Activated CD8-positive, alpha-beta memory T cell treated with anti-CD3 and anti-CD28 coated beads, Interleukin-2, amount 50 U/mL, for 4 hours (primary cell): Measurements from ENCODE around the gene TCFL5.
"Not testable (repeated sequence)": the region's sequence is repeated elsewhere in the genome, so short reads cannot be mapped to it uniquely, and the experiment has no call there.

ENCODE experiments used
- DNase-seq: peaks from one replicate; pipeline ENCODE4 v3.0.0-alpha.2; 2020

TCFL5 gene

DNA sequence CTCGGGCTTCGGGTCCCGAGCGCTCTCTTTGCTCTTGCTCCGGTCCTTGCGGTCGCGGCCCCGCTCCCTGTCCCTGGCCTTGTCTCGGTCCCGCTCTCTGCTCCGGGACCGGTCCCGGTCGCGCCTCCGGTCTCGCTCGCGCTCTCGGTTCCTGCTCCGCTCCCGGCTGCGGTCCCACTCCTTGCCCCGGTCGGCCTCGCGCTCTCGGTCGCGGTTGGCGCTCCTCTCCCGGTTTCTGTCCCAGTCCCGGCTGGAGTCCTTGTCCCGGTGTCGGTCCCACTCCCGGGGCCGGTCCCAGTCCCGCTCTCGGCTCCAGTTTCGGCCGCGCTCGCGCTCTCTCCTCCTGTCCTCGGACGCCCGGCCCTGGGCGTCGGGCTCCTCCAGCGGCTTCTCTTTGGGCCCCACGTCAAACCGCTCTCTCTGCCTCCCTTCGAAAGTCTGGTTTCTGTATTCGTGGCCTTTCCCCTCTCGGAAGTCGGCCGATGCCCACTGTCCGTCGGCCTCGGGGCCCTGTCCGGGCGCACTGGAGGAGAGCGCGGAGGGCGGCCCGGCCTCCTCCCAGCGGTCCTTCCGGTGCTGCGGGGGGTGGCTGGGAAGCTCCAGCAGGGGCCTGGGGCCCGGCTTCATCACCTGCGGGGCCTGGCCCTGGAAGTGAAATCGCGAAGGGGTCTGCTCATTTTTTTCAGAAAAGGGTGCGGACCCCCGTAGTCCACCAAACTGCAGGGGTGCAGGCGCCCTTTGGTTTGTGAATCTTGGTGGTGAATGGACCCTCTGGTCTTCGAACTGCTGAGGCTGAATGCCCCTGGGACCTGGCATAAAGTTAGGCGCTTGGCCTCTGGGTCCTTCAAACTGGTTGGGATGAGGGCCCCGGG is 17.9 kb upstream of the TCFL5 start:
- no peak for DNase-seq

DNA sequence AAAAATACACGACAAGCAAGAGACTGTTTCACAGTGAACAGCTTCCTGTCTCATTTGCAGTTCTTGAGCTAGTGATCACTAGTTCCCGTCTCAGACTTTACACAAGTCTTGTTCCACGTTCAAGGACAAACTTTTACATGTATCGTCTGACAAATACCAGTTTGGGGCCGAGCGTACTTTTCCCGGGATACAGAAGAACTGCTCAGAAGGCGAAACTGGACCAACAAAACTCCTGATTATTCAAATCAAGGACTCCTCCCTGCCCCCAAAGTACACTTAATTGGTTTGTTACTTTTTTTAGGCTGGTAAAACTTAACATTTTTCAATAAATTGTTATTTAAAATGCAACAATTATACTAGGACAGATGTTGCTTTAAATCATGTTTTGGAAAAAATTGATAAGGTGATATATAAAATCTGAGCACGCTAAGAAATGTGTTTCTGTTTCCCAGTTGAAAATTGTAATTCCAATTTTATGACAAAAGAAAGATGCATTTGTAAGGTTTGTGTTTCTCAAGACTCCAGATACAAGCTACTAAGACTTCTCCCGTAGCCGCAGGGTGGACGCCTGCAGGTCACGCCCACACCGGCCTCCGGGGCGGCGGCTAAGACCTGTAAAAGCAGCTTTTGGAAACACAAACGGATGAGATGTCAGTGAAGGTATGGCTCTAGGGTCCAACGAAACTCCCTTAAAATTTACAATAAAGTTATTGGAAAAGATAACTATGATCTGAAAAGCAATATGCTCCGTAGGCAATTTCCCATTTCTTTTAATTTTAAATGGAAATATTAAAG is 16.8 kb upstream of the TCFL5 start:
- DNase-seq, result no peak

DNA sequence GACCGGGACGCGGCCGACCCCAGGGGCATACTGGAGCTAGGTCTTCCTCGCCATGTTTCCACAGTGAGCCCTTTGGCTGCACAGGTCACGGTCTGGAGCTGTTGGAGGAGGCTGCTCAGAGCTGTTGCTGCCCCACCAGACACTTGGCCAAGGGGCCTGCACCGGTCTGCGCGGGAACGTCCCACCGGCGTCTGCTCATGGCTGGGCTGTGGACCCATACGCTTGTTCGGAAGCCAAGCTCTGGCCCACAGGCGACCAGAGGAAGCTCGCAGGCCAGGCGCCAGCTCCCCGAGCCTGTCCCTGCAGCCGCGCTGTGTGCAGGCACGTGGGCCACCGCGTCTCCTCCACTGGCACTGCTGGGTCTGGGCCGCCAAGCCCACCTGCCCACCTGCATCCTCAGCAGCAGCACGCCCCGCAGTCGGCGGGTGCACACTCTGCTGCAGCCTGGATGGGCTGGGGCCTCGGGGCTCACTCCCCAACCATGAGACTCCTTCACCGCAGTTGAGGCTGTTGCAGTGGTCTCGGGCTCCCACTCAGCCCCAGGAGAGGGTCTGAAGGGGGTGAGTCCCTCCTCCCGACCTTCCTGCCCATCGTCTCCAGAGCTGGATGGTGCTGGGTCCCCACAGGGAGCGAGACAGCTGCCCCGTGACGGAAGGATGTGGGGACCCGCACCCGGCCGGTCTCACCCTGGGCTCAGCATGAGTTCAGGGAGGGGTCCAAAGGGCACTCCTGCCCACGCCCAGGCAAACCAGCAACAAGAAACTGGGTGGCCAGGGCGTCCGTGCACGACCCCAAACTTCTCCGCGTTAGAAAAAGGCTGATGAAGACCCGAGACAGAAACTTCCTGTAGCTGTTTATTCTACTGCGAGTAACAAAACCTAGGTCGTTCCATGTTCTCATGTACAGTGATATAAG is 15.5 kb upstream of the TCFL5 start:
- no peak for DNase-seq

DNA sequence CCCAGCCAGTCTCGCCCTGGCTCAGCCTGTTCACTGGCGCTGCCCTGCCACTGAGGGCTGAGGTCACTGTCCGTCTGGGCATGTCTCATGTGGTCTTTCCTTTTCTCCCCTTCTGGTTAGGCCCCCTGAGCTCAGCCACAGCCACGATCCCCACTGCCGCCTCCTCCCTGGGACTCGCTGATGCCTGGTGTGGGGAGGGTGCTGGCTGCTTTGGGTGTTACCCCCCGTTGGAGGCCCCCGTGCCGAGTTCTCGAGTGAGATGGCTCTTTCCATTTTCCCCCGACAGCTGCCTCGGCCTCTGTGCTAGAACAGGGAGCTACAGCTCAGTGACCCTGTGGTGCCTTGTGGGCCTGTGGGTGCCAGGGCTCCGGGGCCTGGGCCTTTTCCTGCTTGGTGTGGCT is 14.9 kb upstream of the TCFL5 start:
- no peak for DNase-seq

DNA sequence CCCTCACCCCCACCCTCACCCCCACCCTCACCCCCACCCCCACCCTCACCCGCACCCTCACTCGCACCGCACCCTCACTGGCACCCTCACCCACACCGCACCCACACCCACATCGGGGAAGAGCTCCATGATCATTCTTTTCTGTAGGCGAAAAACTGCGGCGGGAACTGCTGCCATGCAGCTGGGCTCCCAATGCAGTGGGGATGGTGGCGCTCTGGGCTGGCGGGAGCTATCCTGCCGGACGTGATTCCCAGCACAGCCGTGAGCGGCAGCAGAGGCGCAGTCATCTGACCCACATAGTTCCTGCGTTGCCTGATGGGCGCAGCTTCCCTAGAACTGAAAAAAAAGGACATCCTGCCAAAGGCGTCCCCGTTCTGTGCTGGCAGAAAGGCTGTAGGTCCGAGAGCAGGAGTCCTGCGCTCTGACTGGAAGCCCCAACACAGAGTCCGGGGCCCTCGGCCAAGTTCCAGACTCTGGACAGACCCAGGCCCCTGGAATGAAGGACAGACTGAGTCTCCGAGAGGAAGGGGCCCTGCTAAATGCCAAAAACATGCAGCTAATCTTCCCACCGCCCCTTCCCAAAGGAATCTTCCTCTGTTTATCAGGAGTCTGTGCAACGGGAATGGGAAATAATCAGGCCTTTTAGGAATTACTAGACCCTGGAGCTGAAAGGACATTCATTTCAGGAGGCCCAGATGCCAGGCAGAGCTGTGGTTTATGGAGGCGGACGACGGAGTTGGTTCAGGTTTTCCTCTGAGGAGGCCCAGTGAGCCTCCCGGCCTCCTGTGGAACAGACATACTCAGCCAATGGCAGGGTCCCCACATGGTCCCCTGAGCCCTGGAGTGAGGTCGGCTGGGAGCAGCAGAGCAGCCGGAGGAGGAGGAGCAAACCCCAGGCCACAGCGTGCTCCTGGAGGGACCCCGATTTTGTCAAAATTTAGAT is 14.1 kb upstream of the TCFL5 start:
- no peak for DNase-seq

DNA sequence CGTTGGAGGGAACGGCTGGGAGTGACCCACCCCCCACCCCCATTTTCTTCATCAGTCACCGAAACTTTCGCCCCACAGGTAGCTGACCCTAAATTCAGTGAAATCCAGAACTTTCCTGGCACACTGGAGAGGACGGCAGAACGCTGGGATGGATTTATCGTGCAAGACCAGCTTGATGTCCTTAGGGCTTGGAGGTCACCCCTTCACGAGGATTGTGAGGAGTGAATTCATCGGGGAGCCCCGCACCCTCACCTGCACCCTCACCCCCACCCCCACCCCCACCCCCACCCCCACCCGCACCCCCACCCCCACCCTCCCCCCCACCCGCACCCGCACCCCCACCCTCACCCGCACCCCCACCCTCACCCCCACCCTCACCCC is 13.3 kb upstream of the TCFL5 start:
- DNase-seq, result no peak

DNA sequence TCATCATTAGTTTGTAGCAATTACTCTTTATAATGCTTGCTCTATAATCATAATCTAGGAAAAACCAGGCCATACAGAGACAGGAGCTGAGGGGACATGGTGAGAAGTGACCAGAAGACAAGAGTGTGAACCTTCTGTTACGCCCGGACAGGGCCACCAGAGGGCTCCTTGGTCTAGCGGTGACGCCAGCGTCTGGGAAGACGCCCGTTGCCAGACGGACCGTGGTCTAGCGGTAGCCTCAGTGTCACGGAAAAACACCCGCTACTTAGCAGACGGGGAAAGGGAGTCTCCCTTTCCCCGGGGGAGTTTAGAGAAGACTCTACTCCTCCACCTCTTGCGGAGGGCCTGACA is 12.0 kb upstream of the TCFL5 start:
- DNase-seq, result not testable (repeated sequence)

DNA sequence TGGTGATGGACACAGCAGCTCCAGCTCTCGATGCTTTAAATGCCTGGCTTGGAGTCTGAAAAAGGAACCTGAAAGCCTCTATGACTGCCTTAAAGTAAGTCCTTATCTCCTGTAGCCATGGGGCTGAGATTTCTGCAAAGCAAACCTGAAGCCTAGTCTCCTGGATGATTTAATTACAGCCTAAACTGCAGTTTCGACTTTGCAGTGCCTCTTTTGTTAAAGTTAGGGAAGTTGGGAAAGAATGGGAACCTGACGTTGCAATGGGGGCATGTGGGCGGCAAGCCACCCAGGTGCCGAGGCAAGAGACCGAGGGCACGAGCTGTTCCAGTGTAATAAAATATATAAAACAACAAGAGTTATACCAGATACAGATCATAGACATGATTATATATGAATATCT is 11.7 kb upstream of the TCFL5 start:
- DNase-seq, result no peak

DNA sequence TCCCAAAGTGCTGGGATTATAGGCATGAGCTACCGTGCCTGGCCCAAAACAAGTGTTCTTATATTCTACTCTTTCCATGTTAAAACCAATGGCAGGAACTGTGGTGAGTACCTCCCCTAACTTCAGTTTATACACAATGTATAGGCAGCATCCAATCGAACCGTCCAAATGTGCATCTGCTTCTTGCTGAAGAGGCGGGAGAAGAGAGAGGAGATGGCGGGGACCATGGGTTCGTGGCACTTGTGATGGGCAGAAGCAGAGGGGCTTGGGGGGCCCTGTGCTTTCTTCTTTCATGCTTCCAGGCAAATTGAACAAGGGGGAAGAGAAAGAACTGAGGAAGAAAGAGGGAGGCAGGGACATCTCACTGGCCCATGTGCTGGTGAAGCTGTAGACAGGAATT is 11.2 kb upstream of the TCFL5 start:
- DNase-seq, result no peak

DNA sequence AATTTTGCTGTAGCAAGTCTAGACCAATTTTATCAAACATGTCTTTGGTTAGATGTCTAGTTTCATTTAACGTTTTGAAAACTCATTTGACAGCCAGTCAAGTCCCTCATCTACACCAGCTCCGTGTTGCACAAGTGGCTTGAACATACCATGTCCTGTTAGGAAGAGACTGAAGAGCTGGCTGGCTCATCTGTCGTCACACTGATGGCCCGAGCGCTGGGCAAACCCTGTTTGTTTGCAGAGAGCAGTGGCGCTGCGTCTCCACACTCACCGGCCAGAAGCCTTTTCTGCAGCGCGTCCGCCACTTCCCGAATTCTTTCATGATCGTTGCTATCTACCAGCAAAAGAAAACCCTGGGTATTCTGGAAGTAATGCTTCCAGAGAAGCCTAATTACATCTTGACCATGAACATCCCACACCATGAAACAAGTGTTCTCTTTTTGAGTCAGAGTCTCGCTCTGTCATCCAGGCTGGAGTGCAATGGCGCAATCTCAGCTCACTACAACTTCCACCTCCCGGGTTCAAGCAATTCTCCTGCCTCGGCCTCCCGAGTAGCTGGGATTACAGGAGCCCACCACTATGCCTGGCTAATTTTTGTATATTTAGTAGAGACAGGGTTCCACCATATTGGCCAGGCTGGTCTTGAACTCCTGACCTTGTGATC is 10.7 kb upstream of the TCFL5 start:
- no peak for DNase-seq

DNA sequence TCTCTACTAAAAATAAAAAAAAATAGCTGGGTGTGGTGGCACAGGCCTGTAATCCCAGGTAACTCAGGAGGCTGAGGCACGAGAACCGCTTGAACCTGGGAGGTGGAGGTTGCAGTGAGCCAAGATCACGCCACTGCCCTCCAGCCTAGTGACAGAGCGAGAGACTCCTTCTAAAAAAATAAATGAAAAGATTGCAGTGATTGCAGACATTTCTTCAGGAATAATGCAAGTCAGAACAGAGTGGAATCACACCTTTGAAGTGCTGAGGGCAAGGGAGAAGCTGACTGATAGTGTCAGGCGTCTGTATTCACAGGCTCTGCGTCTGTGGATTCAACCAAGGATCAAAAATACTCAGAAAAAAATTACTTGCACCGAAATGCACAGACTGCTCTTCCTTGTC is 2.6 kb upstream of the TCFL5 start:
- DNase-seq, result no peak

DNA sequence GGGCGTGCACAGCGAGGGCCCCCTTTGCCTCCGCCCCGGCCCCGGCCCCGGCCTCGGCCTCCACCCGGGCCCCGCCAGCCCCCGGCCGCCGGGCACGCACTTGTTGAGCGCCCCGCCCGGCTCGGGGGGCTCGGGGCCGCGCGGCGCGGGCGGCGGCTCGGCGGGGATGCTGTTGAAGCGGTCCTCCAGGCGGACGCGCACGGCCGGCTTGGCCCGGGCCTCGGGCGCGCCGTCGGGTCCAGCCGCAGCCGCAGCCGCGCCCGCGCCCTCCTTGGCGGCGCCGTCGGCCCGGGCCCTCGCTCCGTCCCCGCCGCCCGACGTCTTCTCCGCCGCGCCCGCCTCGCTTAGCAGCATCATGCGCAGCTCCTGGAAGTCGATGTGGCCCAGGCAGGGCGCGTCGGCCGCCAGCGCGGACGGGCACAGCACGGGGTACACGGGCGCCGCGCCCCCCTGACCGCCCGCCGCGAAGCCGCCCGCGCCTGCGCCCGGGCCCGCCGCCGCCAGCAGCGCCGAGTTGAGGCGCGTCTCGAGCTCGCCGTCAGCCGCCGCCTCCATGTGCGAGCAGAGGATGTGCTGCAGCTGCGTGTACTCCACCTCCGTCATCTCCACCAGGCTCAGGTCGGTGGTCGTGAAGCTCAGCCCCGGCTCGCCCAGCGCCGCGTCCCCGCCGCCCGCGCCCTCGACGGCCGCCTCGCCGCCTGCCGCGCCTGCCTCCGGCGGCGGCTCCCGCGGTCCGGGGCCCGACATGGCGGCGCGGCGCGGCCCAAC is 514 bp downstream of the TCFL5 start:
- DNase-seq, result peak; percentile 42

DNA sequence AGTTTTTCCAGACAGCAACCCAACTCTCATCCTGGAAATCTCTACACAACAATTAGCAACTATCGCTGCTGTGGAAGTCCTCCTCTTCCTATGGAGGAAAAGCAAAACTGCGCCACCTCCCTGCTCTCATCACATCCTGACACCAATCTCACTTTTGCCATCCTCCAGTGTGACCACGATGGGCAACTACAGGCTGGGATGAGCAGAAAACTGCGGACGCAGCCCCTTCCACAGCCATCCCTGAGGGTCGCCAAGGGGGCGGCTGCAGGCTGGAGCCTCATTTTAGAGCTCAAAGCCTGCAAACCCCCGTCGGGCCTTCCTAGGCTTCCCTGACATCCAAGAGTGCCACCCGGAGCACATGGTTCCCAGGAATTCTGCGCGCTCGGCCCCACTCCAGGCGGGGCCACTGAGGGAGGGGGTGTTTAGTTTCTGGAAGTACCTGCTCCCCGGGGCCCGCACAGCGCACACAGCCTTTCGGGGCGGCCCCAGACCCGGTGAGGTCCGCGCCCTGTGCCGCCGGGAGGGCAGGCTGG is 1.2 kb downstream of the TCFL5 start:
- DNase-seq, result no peak

DNA sequence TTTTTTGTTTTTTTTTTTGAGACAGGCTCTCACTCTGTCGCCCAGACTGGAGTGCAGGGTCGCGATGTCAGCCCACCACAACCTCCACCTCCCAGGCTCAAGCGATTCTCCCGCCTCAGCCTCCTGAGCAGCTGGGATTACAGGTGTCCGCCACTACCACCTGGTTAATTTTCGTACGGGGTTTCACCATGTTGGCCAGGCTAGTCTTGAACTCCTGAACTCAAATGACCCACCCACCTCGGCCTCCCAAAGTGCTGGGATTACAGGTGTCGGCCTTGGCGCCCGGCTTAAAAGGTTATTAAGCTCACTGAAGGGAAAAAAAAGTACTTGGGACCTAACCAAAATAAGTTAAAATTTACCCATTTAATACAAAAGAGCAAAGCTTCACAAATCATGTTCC is 1.9 kb downstream of the TCFL5 start:
- DNase-seq, result no peak

DNA sequence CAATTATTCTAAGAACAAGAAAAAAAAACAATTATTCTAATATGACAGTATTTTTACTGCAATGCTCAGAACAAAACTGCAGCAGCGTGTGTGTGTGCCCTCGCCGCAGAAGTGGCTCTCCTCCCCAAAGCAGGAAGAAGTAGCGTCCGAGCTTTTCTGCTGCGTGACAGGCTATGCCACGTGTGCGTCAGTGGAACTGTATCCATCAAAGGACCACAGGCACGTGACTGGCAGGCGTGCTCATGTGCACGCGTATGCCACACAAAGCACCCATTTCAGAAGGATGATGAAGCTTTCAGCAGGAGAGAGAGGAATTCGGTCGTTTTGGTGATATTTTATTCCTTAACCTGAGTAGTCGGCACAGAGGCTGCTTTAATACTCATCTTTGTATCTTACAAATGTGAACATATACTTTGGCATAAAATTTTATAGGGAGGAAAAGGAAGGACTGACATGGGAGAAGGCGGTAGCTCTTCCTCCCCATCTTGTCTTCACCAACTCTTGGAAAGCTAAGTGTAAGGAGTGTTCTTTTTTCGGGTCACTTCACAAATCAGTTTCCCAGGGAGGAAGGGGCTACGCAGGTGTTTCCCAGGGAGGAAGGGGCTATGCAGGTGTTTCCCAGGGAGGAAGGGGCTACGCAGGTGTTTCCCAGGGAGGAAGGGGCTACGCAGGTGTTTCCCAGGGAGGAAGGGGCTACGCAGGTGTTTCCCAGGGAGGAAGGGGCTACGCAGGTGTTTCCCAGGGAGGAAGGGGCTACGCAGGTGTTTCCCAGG is 3.4 kb downstream of the TCFL5 start:
- DNase-seq, result no peak

DNA sequence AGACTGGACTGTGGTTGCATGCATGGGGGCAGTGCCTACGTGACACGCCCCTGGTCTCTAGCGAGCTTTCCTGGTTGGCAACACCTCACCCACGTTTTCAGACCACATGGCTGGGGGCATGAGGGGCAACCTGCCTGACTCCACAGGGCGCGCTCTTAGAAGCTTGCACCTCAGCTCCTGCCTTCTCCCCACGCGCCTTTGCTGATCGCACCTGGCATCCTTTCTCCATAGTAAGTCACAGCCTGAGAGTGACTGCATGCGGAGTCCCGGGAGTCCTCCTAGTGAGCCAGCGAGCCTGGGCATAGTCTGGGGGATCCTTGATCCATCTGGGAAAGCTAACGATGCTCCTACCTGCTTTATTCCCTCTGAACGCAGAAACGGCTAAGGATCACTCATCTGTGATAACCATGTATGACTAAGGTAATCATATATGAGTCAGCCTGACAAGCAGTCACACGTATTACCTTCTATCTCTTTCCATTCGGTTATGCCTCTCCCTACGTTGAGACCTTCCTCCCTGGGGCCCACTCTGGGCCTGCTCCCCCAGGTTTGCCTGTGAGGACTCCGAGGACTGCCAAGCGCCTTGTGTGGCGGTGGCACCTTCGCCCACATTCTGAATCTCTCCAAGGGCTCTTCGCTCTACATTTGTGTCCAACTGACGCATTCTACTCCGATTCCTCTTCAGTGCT is 4.5 kb downstream of the TCFL5 start:
- DNase-seq, result no peak

DNA sequence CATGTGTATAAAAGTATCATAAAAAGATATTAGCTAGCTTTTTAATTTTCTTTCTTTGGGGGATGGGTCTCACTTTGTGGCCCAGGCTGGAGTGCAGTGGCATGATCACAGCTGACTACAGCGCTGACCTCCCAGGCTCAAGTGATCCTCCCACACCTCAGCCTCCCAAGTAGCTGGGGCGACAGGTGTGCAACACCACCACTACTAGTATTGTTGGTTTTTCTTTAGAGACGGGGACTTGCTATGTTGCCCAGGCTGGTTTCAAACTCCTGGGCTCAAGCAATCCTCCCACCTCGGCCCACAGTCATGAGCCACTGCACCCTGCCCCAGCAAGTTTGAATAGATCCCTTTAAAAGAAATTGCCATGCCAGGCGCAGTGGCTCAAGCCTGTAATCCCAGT is 6.5 kb downstream of the TCFL5 start:
- DNase-seq, result no peak

DNA sequence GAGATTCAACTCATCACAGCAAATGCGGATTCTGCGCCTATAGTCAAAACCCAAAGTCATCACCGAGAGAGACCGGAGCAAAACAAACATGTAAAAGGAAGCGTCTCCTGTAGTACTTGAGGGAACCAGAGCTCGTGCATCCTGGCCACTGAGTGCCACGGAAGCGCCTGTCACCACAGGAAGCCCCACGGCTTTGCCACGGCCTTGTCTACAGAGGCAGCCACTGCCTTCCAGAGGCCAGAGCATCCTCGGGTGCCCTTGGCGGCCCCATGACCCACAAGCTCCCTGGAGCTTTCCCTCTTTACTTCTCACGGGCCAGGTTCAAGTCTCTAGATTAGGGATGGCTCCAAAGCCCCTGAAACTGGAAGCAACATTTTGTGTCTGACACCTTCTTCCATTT is 7.5 kb downstream of the TCFL5 start:
- no peak for DNase-seq

DNA sequence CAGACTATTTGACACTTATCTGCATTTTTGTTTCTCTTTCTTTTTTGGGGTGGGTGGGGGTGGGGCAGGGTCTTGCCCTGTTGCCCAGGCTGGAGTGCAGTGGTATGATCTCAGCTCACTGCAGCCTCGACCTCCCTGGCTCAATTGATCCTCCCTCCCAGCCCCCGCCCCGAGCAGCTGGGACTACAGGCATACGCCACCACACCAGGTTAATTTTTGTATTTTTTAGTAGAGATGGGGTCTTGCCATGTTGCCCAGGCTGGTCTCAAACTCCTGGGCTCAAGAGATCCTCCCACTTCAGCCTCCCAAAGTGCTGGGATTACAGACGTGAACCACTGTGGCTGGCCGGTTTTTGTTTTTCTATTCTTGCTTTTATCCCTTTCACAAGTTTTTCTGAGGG is 8.3 kb downstream of the TCFL5 start:
- DNase-seq, result not testable (repeated sequence)
